Thyroid gland (tissue), 4 donors: ENCODE data around the gene STK31.

Experiments used
- POLR2A ChIP-seq, 2 donors: fragments of 450-650 bp; IDR thresholded peaks; one replicate each; pipeline ENCODE4 v1.6.1; 2017; ENCODE audit warnings: antibody characterized with exemption in 2 of 2, mild to moderate bottlenecking in 2 of 2, moderate library complexity in 1 of 2
- TF ChIP-seq, protein P1 (sequence below), 6 experiments: fragments of 200-600 bp in 3 of 6; fragments of 450-650 bp in 3 of 6; sonication (generic) in 3 of 6; IDR thresholded peaks; one replicate each; pipeline ENCODE4 v1.5.1; 2016 to 2019; ENCODE audit warnings: antibody characterized with exemption in 6 of 6, mild to moderate bottlenecking in 2 of 6, inconsistent platforms in 1 of 6, moderate library complexity in 1 of 6

- no peak for TF ChIP-seq POLR2A (IDR thresholded peaks at IDR 0.05)
- TF ChIP-seq, protein P1, sequence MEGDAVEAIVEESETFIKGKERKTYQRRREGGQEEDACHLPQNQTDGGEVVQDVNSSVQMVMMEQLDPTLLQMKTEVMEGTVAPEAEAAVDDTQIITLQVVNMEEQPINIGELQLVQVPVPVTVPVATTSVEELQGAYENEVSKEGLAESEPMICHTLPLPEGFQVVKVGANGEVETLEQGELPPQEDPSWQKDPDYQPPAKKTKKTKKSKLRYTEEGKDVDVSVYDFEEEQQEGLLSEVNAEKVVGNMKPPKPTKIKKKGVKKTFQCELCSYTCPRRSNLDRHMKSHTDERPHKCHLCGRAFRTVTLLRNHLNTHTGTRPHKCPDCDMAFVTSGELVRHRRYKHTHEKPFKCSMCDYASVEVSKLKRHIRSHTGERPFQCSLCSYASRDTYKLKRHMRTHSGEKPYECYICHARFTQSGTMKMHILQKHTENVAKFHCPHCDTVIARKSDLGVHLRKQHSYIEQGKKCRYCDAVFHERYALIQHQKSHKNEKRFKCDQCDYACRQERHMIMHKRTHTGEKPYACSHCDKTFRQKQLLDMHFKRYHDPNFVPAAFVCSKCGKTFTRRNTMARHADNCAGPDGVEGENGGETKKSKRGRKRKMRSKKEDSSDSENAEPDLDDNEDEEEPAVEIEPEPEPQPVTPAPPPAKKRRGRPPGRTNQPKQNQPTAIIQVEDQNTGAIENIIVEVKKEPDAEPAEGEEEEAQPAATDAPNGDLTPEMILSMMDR (IDR thresholded peaks at IDR 0.05): no peak
Observed at GRCh38 chr7:23791721-23792120, 81.7 kb downstream of the STK31 start.
